ENCODE results near the gene ERCC1. TPM values are rescaled to one million over a fixed set of nuclear protein-coding genes. Genes with fewer than 3 reads are reported as not detected.

ERCC1 gene
- total and polyA plus RNA-seq, 4 donors: 19.2 to 28.7 (median 22.0) TPM

GRCh38 chr19:45472563-45473366 lies 49.0 kb upstream of the ERCC1 start:
- no peak for DNase-seq (ENCODE audit: low spot score)
- Histone ChIP-seq H3K9ac (ENCODE audit: low read depth in 1 of 2, low read length in 2 of 2) (no peak overlapping the region), H3K36me3 (ENCODE audit: control insufficient read depth in 4 of 4, insufficient read depth in 3 of 4, low read depth in 1 of 4, low read length in 3 of 4) (no peaks in the 10 kb centered on the region), H3K27ac (ENCODE audit: low read depth in 1 of 2, low read length in 2 of 2) (no peak overlapping the region), H3K4me1 (ENCODE audit: control insufficient read depth in 4 of 4, insufficient read depth in 4 of 4, low read length in 3 of 4) (peaks cover 8 to 39% (median 19%) of the 10 kb centered on the region in 4 donors), H3K27me3 (ENCODE audit: control insufficient read depth in 4 of 4, insufficient read depth in 4 of 4, low read length in 3 of 4) (peaks cover 0 to 4% (median 2%) of the 10 kb centered on the region in 4 donors), H3K4me3 (ENCODE audit: low read depth in 1 of 3, low read length in 3 of 3) (peak overlapping the region in 1 of 3 donors; percentile 14), H3K9me3 (ENCODE audit: control insufficient read depth in 4 of 4, low read length in 3 of 4) (no peaks in the 10 kb centered on the region)
- TF ChIP-seq JUND (IDR thresholded peaks at IDR 0.05): no peak
- no peak for TF ChIP-seq TAF1 (conservative IDR thresholded peaks at IDR 0.05)
- no peak for TF ChIP-seq RXRA (IDR thresholded peaks at IDR 0.05)
- TF ChIP-seq FOXA1 (IDR thresholded peaks at IDR 0.05): no peak
- no peak for TF ChIP-seq REST (IDR thresholded peaks at IDR 0.05)
- TF ChIP-seq EGR1 (IDR thresholded peaks at IDR 0.05; ENCODE audit: low read depth in 2 of 2): no peak
- TF ChIP-seq RAD21 (IDR thresholded peaks at IDR 0.05): no peak
- TF ChIP-seq GABPA (IDR thresholded peaks at IDR 0.05 in 1 of 2, conservative IDR thresholded peaks at IDR 0.05 in 1 of 2): no peak
- TF ChIP-seq FOXA2 (IDR thresholded peaks at IDR 0.05): no peak
- TF ChIP-seq HNF4G (IDR thresholded peaks at IDR 0.05): no peak
- TF ChIP-seq CTCF (IDR thresholded peaks at IDR 0.05; ENCODE audit: low read depth, low read length, missing input control): no peak
- TF ChIP-seq ZBTB33 (IDR thresholded peaks at IDR 0.05): no peak
- WGBS: 15% methylated on average over 44 of the region's 44 CpGs

GRCh38 chr19:45471931-45472562 lies 48.3 kb upstream of the ERCC1 start:
- WGBS: 47% methylated on average over 7 of the region's 7 CpGs
- H3K36me3 ChIP-seq (ENCODE audit: control insufficient read depth in 4 of 4, insufficient read depth in 3 of 4, low read depth in 1 of 4, low read length in 3 of 4): no peaks in the 10 kb centered on the region
- no peaks in the 10 kb centered on the region for H3K9me3 ChIP-seq (ENCODE audit: control insufficient read depth in 4 of 4, low read length in 3 of 4)
- no peak overlapping the region for H3K9ac ChIP-seq (ENCODE audit: low read depth in 1 of 2, low read length in 2 of 2)
- H3K4me3 ChIP-seq (ENCODE audit: low read depth in 1 of 3, low read length in 3 of 3): no peak overlapping the region
- peaks cover 8 to 42% (median 20%) of the 10 kb centered on the region in 4 donors for H3K4me1 ChIP-seq (ENCODE audit: control insufficient read depth in 4 of 4, insufficient read depth in 4 of 4, low read length in 3 of 4)
- peaks cover 0 to 4% (median 2%) of the 10 kb centered on the region in 4 donors for H3K27me3 ChIP-seq (ENCODE audit: control insufficient read depth in 4 of 4, insufficient read depth in 4 of 4, low read length in 3 of 4)
- H3K27ac ChIP-seq (ENCODE audit: low read depth in 1 of 2, low read length in 2 of 2): no peak overlapping the region
- no peak for DNase-seq (ENCODE audit: low spot score)
- TF ChIP-seq YY1 (IDR thresholded peaks at IDR 0.05): no peak
- peak in 1 of 2 donors; percentile 30 for TF ChIP-seq RXRA (IDR thresholded peaks at IDR 0.05)
- peak; percentile 44 for TF ChIP-seq NR2F2 (IDR thresholded peaks at IDR 0.05)
